IMR-90 (cell line): ENCODE results near the gene KCNAB1.
A peak's percentile ranks its signal among the peaks of the same experiment; 100 is the strongest.

Experiments
- BHLHE40 ChIP-seq: fragments of 150-350 bp; IDR thresholded peaks from 2 replicates; pipeline ENCODE4 v1.6.1; 2016; ENCODE audit warnings: mild to moderate bottlenecking, low read depth, low read length
- CEBPB ChIP-seq: IDR thresholded peaks from 2 replicates; pipeline ENCODE4 v1.6.1; 2012; ENCODE audit warnings: low read depth, low read length, improper control_type of control experiment
- CHD1 ChIP-seq: IDR thresholded peaks from 2 replicates; pipeline ENCODE4 v1.6.1; 2012; ENCODE audit warnings: low read depth, low read length, improper control_type of control experiment
- CTCF ChIP-seq: conservative IDR thresholded peaks from 2 replicates; pipeline ENCODE4 v1.5.1; 2012; ENCODE audit warnings: mild to moderate bottlenecking, low read depth, low read length, improper control_type of control experiment
- FOS ChIP-seq: fragments of 150-350 bp; IDR thresholded peaks from 2 replicates; pipeline ENCODE4 v1.6.1; 2016; ENCODE audit warnings: low read depth, low read length
- MAFK ChIP-seq: IDR thresholded peaks from 2 replicates; pipeline ENCODE4 v1.6.1; 2012; ENCODE audit warnings: low read depth, low read length, improper control_type of control experiment
- MAZ ChIP-seq: IDR thresholded peaks from 2 replicates; pipeline ENCODE4 v1.6.1; 2012; ENCODE audit warnings: low read depth, mild to moderate bottlenecking, low read length, improper control_type of control experiment, moderate library complexity, borderline replicate concordance
- MXI1 ChIP-seq: IDR thresholded peaks from 2 replicates; pipeline ENCODE4 v1.6.1; 2012; ENCODE audit warnings: low read depth, mild to moderate bottlenecking, low read length, moderate library complexity, borderline replicate concordance
- POLR2A ChIP-seq: IDR thresholded peaks from 2 replicates; pipeline ENCODE4 v1.6.1; 2012; ENCODE audit warnings: mild to moderate bottlenecking, low read depth, low read length
- RAD21 ChIP-seq: IDR thresholded peaks from 2 replicates; pipeline ENCODE4 v1.6.1; 2012; ENCODE audit warnings: low read length, improper control_type of control experiment
- RCOR1 ChIP-seq: IDR thresholded peaks from 2 replicates; pipeline ENCODE4 v1.6.1; 2012; ENCODE audit warnings: mild to moderate bottlenecking, low read length, improper control_type of control experiment; ENCODE audit not compliant: insufficient replicate concordance
- RFX5 ChIP-seq: IDR thresholded peaks from 2 replicates; pipeline ENCODE4 v1.8.0; 2012; ENCODE audit warnings: low read depth, mild to moderate bottlenecking, low read length, moderate library complexity
- SMC3 ChIP-seq: fragments of 150-350 bp; IDR thresholded peaks from 2 replicates; pipeline ENCODE4 v1.6.1; 2016; ENCODE audit warnings: low read depth, mild to moderate bottlenecking, antibody characterized with exemption, low read length, moderate library complexity
- USF2 ChIP-seq: fragments of 150-350 bp; IDR thresholded peaks from 2 replicates; pipeline ENCODE4 v1.6.1; 2017; ENCODE audit warnings: mild to moderate bottlenecking, antibody characterized with exemption, low read length, low read depth

GRCh38 chr3:156298014-156298413, 177.6 kb downstream of the KCNAB1 start:
- TF ChIP-seq CTCF (no peak), RCOR1 (no peak), POLR2A (no peak), CHD1 (no peak), MXI1 (no peak), RFX5 (no peak), SMC3 (no peak), RAD21 (no peak), CEBPB (peak; percentile 36; the same call in 1 of the 2 replicates), MAFK (no peak), USF2 (no peak), BHLHE40 (no peak), FOS (no peak), MAZ (no peak)
